GM19025 (cell line): Measurements from ENCODE around the gene RALGPS1.

Experiments used
- ATAC-seq: cut with Tn5 transposase; IDR thresholded peaks from one replicate; pipeline ENCODE4 v1.9.1; 2021; ENCODE audit warnings: mild to moderate bottlenecking, low read depth, moderate library complexity; ENCODE audit not compliant: unreplicated experiment

The RALGPS1 gene

DNA sequence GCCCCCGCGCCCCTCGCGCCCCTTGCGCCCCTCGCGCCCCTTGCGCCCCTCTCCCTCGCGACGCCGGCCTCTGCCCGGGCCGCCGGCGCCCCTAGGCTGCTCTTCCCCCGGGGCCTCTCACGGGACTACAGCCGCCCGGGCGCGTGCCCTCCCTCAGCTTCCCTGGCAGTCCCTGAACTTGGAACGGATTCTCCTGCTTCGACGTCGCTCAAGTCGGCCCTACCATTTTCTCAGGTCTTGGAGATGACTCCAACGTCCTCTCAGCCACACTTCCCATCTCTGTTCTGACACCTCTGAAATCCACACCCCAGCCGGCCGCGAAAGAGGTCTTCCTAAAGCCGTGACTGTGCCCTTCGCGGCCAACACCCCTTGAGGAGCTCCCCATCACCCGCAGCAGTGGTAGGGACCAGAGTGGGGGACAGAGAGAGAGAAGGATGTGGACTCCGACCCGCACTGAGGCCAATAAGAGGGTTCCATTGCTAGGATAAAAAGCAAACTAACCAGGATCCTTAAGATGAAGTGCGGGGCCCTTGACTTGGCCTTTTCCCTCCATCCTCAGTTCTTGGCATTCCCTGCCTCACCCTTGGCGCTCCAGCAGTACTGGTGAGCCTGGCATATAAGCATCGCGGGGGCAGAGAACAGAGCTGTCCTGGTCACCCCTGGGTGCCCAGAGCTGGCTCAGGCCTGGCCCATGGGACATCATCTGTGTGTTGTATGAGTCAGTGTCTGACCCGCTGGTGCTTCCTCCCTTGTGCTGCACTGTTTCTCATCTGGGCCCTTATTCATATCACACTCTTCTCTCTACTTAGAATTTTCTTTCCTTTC, 311.4 kb downstream of the RALGPS1 start:
- no peak for ATAC-seq

DNA sequence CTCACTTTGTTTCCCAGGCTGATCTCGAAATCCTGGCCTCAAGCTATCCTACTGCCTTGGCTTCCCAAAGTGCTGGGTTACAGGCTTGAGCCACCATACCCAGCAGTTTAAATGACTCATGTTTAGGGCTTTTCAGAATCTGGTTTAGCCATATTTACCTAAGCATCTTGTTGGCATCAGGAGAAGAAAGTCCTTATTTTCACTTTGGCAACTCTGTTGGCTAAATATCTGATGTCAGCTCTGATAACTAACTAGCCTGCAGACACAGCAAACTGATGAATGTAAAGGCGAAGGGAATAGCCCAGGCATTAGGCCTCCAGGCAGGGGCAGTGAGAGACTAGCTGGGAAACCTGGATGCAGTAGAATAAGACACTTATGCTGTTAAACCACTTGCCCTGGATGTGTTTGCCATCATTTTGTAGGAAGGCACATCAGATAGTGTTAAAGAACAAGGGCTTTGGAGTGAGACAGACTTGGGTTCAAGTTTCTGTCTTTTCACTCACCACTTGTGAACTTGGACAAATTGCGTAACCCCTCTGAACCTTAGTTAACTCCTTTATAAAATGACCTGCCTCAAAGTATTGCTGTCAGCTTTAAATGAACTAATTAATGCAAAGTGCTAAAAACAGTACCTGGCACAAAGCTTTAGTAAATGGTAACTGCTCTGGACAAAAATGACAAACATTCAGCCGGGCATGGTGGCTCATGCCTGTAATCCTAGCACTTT, 315.3 kb downstream of the RALGPS1 start:
- ATAC-seq, result no peak

DNA sequence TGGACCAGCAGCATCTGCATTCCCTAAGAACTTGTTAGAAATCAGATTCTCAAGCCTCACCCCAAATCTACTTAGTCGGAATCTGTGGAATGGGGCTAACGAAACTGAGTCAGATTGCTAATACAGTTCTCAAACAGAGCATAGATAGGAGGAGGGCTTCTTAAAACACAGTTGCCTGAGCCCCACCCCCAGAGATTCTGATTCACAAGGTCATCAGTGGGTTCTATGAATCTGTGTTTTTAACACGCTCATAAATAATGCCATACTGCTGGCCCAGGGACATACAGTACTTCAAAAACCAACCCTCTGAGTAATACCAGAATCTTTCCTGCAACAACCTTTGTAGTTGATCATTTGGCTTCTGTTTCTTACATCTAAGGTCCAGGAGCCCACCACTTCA, 317.1 kb downstream of the RALGPS1 start:
- no peak for ATAC-seq

DNA sequence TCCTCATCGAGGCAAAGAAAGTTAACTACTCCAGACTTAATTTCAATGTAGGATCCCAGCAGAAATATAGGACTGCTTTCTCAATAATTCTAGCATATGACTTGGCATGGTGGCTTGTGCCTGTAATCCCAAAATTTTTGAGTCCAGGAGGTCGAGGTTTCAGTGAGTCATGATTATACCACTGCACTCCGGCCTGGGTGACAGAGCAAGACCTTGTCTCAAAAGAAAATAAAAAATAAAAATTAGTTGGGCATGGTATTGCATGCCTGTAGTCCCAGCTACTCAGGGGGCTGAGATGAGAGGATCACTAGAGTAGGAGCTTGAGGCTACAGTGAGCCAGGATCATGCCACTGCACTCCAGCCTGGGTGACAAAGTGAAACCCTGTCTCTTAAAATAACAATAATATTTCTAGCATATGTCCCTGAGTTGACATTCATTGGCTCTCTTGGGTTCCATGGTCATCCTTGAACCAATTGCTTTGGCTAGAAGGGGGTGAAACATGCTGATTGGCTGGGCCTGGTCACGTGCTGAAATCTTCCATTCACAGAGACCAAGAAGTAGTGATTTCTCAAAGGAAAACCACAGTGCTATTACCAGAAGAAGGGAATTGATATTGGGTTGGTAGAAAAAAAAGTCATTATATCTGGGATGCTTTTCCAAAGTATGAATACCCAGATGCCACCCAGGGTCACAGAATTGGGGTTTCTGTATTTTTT, 318.4 kb downstream of the RALGPS1 start:
- ATAC-seq, result no peak

DNA sequence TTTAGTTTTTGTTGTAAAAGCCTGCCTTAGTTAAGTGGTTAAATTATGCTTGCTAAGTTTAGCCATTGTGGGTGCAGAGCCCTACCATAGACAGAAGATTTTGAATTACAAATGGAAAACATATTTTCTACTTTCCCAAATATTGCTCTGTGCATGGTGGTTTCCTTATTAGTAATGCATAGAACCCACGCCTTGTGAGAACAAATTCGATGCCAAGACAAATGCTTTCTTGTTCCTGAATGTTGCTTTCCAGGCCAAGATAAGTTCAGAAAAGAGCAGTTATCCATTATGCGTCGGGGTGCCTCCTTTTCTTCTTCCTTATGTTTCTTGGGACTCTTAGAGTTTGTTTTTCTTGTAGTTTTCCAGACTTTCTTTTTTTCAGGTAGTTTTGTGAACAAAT, 319.0 kb downstream of the RALGPS1 start:
- ATAC-seq, result no peak

DNA sequence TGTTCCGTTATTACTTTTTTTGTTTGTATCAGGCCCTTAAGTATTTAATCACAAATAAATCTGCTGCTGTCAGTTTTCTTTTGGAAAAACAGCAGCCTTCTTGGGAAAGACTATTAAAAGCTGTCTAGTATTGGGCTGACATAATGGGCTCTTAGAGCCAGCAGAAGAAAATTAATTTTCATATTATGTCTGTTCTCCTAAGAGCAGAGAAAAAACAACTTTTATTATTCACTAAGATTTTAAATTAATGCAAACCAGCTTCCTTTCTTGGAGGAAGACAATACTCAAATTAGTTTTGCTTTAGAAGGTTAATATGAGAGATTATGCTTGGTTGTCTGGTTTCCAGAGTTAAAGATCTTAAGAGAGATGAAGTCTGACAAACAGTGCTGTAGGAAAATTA, 319.4 kb downstream of the RALGPS1 start:
- no peak for ATAC-seq

DNA sequence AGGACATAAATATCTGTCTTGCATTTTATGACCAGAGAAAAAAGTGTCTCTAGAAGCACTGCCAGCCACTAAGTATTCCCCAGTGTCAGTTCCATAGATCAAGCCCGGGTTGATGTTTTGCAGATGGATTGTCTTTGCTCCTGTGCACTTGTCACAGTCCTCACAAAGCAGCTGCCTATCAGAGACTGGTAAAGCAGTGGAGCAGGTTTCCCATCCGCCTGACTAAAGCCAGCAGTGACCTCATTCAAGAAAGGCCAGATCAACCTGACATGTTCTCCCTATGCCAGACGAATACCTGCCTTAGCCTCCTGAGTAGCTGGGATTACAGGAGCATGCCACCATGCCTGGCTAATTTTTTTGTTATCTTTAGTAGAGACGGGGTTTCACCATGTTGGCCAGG, 323.2 kb downstream of the RALGPS1 start:
- ATAC-seq, result no peak

DNA sequence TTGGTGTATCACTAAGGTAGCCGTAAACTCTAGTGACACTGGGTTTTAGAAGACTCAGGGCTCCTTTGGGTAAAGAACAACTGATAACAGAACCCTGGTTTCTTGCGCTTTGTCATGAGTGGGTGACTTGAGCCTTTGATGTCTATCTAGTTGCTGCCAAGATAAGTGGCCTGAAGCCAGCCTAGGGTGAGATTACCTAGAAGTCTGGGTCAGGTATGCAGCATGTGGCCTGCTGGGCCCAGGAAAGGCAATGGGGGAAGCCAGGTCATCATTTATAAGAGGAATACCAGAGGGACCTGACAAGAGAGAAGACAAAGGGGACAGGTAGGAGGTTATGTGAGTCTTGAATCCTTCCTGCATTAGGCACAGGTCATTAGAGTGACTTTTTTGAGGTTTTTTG, 326.8 kb downstream of the RALGPS1 start:
- ATAC-seq, result no peak

DNA sequence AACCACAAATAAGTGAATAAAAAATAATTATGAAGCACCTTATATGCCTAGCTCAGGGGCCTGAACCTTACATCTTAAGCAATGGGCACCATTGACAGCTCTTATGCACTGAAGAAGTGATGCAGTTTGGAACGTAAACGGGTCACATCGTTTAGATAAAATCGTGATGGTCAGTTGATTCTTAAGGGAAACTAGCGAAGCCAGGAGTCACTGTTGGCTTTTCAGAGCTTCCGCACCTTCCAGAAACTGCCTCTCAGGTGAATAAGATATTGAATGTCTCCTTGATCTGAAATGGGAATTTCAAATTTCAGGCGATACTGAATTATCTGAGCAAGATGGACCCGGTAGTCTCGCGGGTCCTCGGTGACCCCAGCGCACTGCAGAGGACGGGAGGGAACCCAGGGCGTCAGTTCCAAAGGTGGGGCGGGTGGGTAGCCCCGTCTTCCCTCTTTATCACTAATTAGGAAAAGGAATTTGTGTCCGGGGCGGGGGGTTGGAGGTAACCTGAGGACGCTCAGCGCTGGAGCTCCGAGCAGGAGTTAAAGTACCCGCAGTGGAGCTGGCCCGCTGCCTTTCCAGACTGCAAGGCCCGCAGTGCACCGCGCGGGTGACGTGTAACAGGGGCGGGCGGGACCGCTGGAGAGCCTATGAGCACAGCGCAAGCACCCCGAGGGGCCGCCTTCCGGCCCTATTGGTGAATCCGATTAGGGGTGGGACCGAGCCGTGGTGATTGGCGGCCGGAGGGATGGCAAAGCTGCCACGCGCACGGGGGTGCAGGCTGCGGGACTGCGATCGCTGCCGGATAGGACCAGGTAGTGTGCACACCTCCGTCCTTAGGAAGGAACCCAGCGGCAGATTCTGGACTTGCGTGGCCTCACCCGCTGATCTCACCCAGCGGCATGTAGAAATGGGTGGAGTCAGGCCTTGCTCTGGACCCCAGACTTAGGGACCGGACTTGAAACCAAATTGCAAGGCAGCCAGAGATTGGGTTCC, 330.3 kb downstream of the RALGPS1 start:
- ATAC-seq, result peak; percentile 100

DNA sequence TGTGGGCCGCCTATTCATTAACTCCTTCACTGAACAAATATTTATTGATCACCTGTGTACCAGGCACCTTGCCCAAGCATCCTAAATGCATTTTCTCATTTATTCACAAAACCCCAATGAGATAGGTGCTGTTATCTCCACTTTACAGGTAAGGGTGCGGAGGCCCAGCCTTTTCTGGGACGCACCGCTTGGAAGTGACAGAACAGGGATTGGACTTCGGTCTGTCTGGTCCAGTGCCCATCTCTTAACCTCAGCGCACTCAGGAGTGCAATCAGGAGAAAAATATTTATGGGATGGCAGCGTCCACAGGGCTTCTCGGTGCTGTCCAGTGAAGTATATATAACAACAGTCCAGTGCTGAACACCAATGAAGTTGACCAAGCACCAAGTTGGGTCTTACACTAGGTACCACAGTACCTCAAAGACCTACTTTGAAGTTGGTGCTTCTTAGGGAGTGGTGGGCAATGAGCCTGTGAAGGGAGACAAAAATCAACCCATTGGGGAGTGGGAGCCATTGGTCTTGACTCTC, 331.1 kb downstream of the RALGPS1 start:
- ATAC-seq, result no peak

DNA sequence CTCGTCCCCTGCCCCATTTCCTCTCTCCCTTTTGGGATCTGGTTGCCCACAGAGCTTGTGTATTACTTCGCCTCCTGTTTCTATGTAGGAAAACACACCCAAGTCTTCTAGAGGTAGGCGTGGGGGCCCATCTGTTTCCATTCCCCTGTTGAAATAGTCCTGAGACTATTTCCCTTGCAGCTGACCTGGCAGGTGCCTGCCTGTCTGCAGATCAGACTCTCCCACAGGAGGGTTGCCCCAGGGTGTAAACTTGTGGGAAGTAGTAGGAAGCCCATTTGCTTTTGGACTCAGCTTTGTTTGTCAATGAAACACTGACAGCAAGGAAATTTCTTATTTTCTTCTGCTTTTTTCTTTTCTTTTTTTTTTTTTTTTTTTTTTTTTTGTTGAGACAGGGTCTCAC, 333.7 kb downstream of the RALGPS1 start:
- ATAC-seq, result no peak

DNA sequence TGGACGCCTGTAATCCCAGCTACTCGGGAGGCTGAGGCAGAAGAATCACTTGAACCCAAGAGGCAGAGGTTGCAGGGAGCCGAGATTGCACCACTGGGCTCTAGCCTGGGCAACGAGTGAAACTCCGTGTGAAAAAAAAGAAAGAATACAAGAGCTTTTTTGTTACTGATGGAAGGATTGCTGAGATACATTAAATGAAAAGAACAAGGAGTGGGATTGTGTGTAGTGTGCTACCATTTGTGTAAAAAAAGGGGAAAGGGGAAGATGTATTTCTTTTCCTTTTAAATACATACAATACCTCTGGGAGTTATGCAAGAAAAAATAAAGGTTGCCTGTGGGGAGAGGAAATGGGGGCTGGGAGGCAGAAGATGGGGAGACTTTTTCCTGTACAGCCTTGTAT, 335.3 kb downstream of the RALGPS1 start:
- ATAC-seq, result no peak

DNA sequence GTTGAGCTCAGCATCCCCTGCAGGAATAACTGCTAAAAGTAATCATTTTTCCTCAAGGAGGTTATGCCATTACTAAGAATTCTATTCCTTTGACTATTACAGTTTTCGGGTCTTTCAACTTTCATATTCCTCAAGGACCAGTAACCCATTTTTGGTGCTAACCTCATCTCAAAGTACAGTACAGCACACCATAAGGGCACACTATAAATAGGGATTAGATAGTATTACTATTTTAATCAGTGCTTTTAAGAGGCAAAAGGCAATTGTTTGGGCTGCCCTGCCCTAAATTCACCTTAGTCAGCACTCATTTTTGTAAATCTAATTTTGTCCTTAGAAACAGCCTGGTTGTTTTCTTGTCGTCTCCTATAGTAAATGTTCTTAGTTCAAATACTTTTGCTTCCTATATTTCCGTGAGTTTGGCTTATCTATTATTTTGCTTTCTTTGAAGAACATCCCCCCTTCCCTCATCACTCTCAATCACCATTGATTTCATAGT, 336.4 kb downstream of the RALGPS1 start:
- no peak for ATAC-seq

DNA sequence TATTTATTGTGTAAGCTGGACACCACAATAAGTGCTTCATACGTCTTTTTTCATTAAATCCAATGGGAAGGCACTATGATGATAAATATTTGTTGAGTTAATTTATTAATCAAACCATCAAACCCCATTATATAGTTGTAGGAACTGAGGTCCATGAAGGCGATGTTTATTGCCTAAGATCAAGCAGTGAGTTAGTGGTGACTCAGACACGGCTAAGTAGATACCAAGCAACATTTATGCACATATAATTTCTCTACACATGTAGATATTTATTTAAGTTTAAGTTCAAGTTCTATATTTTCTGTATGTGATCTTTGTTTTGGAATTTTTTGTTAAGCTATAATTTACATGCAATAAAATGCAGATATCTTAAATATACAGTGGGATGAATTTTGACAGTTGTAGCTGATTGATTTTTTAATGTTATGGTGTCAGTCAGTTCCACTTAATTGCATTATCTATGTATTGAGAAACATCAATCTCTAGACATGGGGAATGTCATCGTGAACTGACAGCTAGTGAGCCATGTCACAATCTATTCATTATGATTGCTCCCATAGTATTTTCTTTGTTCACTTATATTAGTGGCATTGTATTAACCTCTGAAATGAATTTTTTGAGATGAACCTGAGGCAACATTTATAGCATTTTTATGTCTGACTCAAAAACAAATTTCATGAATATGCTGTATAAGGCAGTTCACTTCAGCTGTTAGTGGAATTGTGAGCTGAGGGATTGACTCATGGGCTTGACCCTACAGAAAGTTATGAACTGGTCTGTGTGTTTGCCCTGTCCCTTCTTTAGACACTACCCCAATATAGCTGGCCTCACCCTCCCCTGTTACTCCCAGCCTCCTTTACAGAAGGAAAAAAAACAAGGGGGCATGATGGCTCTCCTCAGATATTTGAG, 338.1 kb downstream of the RALGPS1 start:
- no peak for ATAC-seq

DNA sequence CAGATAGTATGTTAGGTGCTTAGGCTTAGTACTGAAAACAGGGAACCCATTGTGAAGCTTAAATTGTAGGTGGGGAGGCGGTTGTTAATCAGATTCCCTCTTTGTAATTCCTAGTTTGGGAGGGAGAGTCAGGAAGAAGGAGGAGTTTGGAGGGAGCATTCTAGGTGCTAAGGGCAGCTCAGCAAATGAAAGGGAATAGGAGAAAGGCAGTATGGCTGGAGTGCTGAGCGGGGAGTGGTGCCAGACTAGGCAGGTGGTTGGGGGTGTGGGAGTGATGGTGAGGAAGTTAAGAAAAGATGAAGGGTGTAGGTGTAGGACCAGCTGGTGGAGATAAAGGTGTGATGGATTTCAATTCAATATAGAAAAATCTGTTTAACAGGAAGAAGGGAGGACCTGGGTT, 338.9 kb downstream of the RALGPS1 start:
- ATAC-seq, result no peak

DNA sequence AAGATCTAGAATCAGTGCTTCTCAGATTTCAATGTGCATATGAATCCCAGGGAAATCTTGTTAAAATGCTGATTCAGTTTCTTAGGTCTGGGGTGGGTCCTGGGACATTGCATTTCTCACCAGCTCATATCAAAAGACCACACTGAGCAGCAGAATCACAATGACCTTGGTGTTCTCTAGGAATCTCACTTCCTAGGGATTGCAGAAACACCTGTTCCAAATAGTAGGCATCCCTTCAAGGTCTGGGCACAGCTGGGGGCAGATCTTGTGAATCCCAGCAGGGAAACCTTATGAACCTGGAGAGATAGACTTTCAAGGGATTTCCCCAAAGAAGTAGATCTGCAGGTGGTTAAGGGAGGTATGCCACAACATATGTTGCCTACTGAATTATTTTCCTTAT, 341.1 kb downstream of the RALGPS1 start:
- no peak for ATAC-seq

DNA sequence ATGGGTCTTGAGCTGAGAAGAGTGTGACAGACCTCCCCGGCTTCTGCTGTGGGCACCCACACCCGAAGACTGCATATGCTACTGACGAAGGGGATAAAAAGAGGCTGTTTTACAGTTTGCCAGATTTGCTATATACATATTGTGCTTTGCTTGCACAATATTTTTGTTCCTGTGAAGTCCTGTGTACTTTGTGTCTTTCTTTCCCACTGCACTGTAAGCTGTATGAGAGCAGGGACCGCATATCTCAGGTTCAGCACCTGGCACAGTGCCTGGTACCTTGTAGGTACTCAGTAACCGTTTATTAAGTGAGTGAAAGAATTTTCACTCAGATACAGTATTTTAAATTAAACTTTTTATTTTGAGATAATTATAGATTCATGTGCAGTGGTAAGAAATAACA, 341.7 kb downstream of the RALGPS1 start:
- no peak for ATAC-seq

DNA sequence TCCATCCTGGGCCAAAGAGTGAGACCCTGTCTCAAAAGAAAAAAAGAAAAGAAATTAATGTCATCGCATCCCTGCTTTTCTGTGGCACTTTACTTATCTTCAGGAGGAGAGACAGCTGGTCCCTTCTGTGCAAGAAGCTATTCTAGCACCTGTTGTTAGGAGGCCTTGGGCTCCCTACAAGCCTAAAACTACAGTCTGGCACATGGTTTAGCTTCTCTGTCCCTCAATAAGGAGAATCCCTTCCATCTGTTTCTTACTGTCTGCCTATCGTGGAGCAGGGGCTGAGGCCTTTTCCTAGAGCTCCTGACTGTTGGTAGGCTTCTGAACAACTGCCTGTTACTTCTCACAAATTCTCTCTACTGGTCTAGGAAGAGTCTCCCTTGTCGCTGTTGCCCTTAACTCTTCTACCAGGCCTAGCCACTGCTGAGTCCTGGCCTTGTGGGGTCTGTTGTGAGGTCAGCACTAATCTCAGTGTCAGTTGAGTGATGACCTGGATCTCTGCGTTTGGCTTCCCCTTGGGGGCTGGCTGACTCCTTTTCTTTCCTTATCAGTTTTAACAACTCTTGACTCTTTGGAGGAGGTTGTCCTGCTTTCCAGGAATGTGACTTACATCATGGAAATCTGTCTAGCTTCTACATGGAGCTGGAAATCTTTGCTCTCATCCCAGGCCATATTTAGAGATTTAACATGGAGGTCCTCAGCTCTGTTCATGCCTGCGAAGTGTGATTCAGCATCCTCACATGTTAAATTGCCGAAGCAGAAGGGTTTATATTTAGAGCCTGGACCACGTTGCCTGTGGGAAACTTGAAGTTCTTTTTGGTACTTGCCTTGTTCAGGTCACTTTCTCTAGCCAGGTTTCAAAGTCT, 344.3 kb downstream of the RALGPS1 start:
- no peak for ATAC-seq
